Transverse colon (tissue), 4 donors: Measurements from ENCODE around the gene LRP3. TPM values are rescaled to one million over a fixed set of nuclear protein-coding genes. Genes with fewer than 3 reads are reported as not detected.

Source experiments
- DNase-seq: peaks from one replicate; pipeline ENCODE4 v3.0.0-alpha.2; 2019
- H3K27ac ChIP-seq, 4 donors: fragments of 200-600 bp; sonication (generic); 2 replicates each; pipeline ENCODE4 v1.5.1; 2016 to 2018; ENCODE audit warnings: inconsistent platforms in 4 of 4
- H3K27me3 ChIP-seq: fragments of 200-600 bp; sonication (generic); 2 replicates; pipeline ENCODE4 v1.5.1; 2017; ENCODE audit warnings: inconsistent platforms
- H3K36me3 ChIP-seq, 4 donors: fragments of 200-600 bp; sonication (generic); 2 replicates each; pipeline ENCODE4 v1.5.1; 2017 to 2019; ENCODE audit warnings: inconsistent platforms in 4 of 4
- H3K4me1 ChIP-seq, 4 donors: fragments of 200-600 bp; sonication (generic); 2 replicates each; pipeline ENCODE4 v1.5.1; 2017 to 2020; ENCODE audit warnings: inconsistent platforms in 4 of 4
- H3K4me3 ChIP-seq, 4 donors: fragments of 200-600 bp; sonication (generic); 1 replicate in 1 of 4; 2 replicates in 3 of 4; pipeline versions ENCODE4 v1.5.1 to v1.6.1; 2017 to 2019; ENCODE audit warnings: inconsistent platforms in 4 of 4
- H3K9me3 ChIP-seq, 2 donors: fragments of 200-600 bp; sonication (generic); 2 replicates each; pipeline ENCODE4 v1.5.1; 2017 to 2019; ENCODE audit warnings: inconsistent platforms in 2 of 2
- CTCF ChIP-seq, 5 experiments: fragments of 200-600 bp in 3 of 5; fragments of 450-650 bp in 2 of 5; sonication (generic) in 3 of 5; IDR thresholded peaks; 1 replicate in 2 of 5; 2 replicates in 3 of 5; pipeline ENCODE4 v1.5.1; 2016 to 2017; ENCODE audit warnings: antibody characterized with exemption in 5 of 5, inconsistent platforms in 3 of 5, mild to moderate bottlenecking in 2 of 5, moderate library complexity in 1 of 5
- EP300 ChIP-seq: sonication (generic); formaldehyde crosslinking; IDR thresholded peaks from one replicate; pipeline ENCODE4 v1.6.1; 2017; ENCODE audit warnings: antibody characterized with exemption, low read depth
- POLR2A ChIP-seq: fragments of 450-650 bp; IDR thresholded peaks from one replicate; pipeline ENCODE4 v1.6.1; 2016; ENCODE audit warnings: antibody characterized with exemption, mild to moderate bottlenecking, moderate library complexity
- POLR2AphosphoS5 ChIP-seq, 3 donors: sonication (generic); formaldehyde crosslinking; IDR thresholded peaks; one replicate each; pipeline ENCODE4 v1.6.1; 2016; ENCODE audit warnings: antibody characterized with exemption in 3 of 3
- WGBS, 2 donors: methylation state at CpG; one replicate each; pipeline ENCODE4 v1.1.5; 2018; ENCODE audit warnings: low coverage in 1 of 2; 5-methylcytosine and 5-hydroxymethylcytosine counted together
- in situ Hi-C, 4 donors: fragments of 200-750 bp; cut with MboI; loops; one replicate each; pipeline versions ENCODE4 v1.15.0 to v1.15.1; 2017; ENCODE audit warnings: low sequenced_read_pairs in 3 of 4, low pct_ligation_motif_present in 1 of 4, low pct_unique_long_range_greater_than_20kb in 1 of 4
- intact Hi-C: fragments of 100-400 bp; cut with DNase I; formaldehyde crosslinking; loops from one replicate; pipeline ENCODE4 v1.15.1; 2023; ENCODE audit warnings: low total_unique reads
- total RNA-seq, 4 donors: library from RNA; depleted of rRNA; stranded (reverse); fragments of >200 nt; gene quantifications; one replicate each; pipeline ENCODE4 v1.1.0, GENCODE V29; 2016

The LRP3 gene
- total RNA-seq, 4 donors from 2014 or later: 12.5 to 23.6 (median 17.1) TPM

GRCh38 chr19:33158365-33158764 lies 35.8 kb upstream of the LRP3 start:
- no peaks in the 10 kb centered on the region for H3K36me3 ChIP-seq
- H3K27ac ChIP-seq: no peak overlapping the region
- WGBS, 2 donors: 70 to 93% methylated on average over 2 to 6 of the region's 6 CpGs
- TF ChIP-seq CTCF (IDR thresholded peaks at IDR 0.05) (no peak), EP300 (no peak), POLR2AphosphoS5 (IDR thresholded peaks at IDR 0.05) (no peak), POLR2A (no peak)
- no peak overlapping the region for H3K4me3 ChIP-seq
- H3K27me3 ChIP-seq: no peaks in the 10 kb centered on the region
- in situ Hi-C loops (no loop called here), intact Hi-C loops (no loop called here)
- no peaks in the 10 kb centered on the region for H3K4me1 ChIP-seq
- no peaks in the 10 kb centered on the region for H3K9me3 ChIP-seq
- DNase-seq: no peak

GRCh38 chr19:33159149-33159548 lies 35.0 kb upstream of the LRP3 start:
- H3K27me3 ChIP-seq: no peaks in the 10 kb centered on the region
- whole genome bisulfite sequencing, 2 donors: 97 to 98% methylated on average over 4 of the region's 4 CpGs
- no peaks in the 10 kb centered on the region for H3K9me3 ChIP-seq
- in situ Hi-C loops: no loop called here
- H3K4me3 ChIP-seq: no peak overlapping the region
- H3K36me3 ChIP-seq: no peaks in the 10 kb centered on the region
- TF ChIP-seq CTCF (IDR thresholded peaks at IDR 0.05) (no peak), POLR2A (no peak), EP300 (no peak), POLR2AphosphoS5 (IDR thresholded peaks at IDR 0.05) (no peak)
- no peak for DNase-seq
- no peak overlapping the region for H3K27ac ChIP-seq
- no peaks in the 10 kb centered on the region for H3K4me1 ChIP-seq
- intact Hi-C loops: no loop called here

- H3K9me3 ChIP-seq: no peaks in the 10 kb centered on the region
- in situ Hi-C loops: no loop called here
- no peaks in the 10 kb centered on the region for H3K27me3 ChIP-seq
- 88% methylated on average over 8 of the region's 8 CpGs; no CpG with 5 or more reads in 1 of the 2 donors for WGBS, 2 donors
- H3K4me1 ChIP-seq: no peaks in the 10 kb centered on the region
- H3K36me3 ChIP-seq: no peaks in the 10 kb centered on the region
- intact Hi-C loops: no loop called here
- no peak for DNase-seq
- H3K27ac ChIP-seq: no peak overlapping the region
- TF ChIP-seq POLR2AphosphoS5 (IDR thresholded peaks at IDR 0.05) (no peak), POLR2A (no peak), EP300 (no peak), CTCF (IDR thresholded peaks at IDR 0.05) (no peak)
- H3K4me3 ChIP-seq: no peak overlapping the region
These were observed 34.2 kb upstream of the LRP3 start for GRCh38 chr19:33159893-33160292.

DNA sequence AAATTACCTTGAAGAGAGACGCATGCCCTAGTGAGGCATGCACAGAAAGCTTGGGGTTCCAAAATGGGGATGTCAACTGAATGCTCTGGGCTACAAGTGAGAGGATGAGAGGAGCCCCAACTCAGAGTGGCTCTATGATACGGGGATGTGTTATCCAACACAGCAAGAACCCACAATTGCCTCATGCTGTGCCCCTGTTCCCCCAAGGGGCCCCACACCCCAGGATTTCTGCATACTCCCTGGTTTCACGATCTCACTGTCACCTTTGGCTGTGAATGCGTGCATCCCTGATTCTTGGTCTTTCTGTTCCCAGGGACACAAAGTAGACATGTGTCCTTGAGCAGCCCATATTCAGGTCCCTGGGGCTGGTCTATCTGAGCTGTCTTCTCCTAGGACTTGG lies 32.9 kb upstream of the LRP3 start:
- Histone ChIP-seq H3K4me1 (no peaks in the 10 kb centered on the region), H3K27me3 (no peaks in the 10 kb centered on the region), H3K4me3 (no peak overlapping the region), H3K9me3 (no peaks in the 10 kb centered on the region), H3K27ac (no peak overlapping the region), H3K36me3 (no peaks in the 10 kb centered on the region)
- DNase-seq: no peak
- in situ Hi-C loops: no loop called here
- intact Hi-C loops: no loop called here
- TF ChIP-seq CTCF (IDR thresholded peaks at IDR 0.05) (no peak), EP300 (no peak), POLR2AphosphoS5 (IDR thresholded peaks at IDR 0.05) (no peak), POLR2A (no peak)
- 56 to 100% methylated on average over 1 to 4 of the region's 4 CpGs for WGBS, 2 donors
